ENCODE results near the gene RBM6.
"Not testable (repeated sequence)": the region's sequence is repeated elsewhere in the genome, so short reads cannot be mapped to it uniquely, and the experiment has no call there.

The RBM6 gene, protein sequence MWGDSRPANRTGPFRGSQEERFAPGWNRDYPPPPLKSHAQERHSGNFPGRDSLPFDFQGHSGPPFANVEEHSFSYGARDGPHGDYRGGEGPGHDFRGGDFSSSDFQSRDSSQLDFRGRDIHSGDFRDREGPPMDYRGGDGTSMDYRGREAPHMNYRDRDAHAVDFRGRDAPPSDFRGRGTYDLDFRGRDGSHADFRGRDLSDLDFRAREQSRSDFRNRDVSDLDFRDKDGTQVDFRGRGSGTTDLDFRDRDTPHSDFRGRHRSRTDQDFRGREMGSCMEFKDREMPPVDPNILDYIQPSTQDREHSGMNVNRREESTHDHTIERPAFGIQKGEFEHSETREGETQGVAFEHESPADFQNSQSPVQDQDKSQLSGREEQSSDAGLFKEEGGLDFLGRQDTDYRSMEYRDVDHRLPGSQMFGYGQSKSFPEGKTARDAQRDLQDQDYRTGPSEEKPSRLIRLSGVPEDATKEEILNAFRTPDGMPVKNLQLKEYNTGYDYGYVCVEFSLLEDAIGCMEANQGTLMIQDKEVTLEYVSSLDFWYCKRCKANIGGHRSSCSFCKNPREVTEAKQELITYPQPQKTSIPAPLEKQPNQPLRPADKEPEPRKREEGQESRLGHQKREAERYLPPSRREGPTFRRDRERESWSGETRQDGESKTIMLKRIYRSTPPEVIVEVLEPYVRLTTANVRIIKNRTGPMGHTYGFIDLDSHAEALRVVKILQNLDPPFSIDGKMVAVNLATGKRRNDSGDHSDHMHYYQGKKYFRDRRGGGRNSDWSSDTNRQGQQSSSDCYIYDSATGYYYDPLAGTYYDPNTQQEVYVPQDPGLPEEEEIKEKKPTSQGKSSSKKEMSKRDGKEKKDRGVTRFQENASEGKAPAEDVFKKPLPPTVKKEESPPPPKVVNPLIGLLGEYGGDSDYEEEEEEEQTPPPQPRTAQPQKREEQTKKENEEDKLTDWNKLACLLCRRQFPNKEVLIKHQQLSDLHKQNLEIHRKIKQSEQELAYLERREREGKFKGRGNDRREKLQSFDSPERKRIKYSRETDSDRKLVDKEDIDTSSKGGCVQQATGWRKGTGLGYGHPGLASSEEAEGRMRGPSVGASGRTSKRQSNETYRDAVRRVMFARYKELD

GRCh38 chr3:49939858-49940666, at the start of gene RBM6:
TSS of gene RBM6 (plus strand) at chr3:49940150. CDS start at chr3:49962642, 22,492 bp downstream.
- DNase-seq = peak; percentile 51

DNA sequence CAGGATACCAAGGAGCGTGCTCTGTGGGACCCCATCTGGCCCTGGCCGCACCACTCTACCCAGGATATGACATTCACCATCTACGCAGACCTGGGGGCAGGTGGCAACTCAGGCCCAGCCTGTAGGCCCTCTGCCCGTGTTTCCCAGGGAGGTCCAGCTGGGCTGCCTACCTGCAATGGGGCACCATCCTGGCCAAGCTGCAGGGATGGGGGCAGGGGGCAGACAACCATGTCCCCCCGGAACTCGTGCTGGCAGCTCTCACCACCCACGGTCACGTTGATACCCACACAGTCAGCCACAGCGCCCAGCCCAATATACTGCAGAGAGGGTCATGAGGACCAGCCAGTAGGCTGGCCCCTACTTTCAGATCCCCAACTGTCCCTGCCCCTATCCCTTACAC, 44.2 kb upstream of the RBM6 start:
- DNase-seq = no peak

DNA sequence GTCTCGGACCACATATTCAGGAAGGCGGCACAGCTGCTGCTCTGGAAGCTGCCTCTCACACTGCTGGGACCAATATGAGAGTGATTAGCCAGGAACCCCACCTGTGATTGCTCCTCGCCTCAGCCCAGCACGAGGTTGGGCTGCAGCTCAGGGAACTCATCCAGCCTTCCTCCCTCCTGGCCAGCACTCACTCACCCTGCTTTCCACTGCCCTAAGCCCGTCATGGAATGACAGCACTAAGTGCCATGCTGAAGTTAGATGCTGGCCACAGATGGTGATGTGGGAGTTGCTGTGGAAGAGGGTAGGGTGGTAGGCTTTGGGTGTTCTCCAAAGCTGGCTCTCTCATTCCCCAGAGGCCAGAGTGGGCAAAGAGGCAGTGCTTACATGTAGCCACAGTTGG, 43.6 kb upstream of the RBM6 start:
- DNase-seq = no peak

- no peak for DNase-seq
Observed at GRCh38 chr3:49898991-49899390, 41.0 kb upstream of the RBM6 start.

DNA sequence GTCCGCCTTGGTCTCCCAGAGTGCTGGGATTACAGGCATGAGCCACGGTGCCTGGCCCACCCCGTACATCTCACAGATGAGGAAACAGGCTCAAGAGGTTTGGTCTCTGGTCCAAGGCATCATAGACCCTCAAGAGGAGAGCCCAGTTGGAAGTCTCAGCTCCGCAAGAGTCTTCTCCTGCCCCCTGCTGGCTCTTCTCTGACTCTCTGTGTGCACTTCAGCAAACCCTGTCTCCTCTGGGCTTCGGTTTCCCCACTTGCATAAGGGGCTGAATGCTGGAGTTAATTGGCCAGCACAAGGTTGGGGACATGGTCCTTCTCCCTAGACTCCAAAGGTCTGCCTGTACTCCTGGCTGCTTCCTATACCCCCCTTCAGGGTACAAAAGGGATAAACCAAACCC, 40.1 kb upstream of the RBM6 start:
- no peak for DNase-seq

DNA sequence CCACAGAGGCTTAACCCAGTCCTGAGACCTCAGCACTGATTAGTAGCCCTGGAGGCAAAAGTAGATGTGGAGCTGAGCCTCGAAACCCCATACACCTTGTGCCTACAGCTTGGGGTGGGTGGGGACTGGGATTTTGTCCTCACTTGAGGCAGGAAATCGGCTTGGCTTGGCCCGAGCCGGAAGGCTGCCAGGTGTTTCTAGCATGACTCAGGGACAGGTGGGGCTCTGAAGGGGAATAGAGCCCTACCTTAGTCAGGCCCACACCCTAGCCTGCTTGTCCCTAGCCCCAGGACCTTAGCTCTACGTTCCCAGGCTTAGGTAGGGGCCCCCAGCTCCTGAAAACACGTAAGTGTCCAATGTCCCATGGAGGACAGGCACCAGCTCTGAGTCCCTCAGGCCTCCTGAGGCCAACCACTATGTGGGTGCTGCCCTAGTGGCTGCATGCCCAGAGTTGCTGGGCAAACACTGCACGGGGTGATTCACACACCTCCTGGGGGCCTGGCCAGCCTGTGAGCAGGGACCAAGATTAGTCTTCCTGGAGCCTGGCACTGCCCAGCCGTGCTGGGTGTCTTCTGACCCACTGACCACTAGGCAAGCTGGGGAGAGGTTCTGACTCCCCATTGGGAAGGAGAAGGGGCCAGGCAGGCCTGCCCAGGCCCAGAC, 39.3 kb upstream of the RBM6 start:
- no peak for DNase-seq

DNA sequence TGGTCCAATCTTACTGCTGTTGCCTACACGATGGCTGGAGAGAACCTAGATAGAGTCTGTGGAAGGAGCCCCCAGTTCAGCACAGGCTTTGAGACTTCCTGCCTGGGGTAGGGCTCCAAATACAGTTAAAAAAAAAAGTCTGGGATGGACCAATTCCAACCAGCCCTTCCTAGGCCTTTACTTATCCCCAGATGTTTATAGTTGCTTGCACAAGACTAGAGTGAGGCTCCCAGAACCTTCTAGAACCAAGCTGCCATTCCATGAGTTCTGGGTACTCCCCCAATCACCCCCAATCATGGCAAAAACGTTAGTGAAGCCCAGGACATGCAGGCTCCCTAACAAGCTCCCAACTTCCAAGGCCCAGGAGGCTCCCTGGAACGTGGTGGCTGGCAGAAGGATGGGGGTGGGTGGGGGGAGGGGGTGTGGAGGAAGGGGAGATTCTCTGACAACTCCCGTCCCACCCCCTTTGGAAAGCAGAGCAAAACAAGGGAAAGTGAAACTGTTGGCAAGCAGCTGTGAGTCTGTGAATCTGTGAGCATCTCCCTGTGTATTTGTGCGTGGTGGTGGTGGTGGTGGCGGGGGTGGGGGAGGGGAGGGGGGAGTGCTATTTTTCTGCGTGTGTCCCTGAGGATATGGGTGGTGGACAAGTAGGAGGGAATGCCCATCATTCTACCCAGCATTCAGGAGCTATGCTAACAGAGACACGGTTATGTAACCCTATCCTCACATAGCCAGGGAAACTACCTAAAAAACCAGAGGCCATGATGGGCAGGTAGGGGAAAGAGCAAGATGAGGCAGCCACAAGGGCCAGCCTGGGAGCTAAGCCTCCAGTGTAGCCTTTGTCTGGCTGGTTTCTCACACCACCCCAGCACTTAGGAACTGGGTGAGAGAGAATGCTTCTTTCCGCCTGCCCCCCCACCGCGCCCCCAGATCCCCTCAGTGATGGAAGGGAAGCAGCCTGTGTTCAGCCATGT, 38.3 kb upstream of the RBM6 start:
- no peak for DNase-seq

DNA sequence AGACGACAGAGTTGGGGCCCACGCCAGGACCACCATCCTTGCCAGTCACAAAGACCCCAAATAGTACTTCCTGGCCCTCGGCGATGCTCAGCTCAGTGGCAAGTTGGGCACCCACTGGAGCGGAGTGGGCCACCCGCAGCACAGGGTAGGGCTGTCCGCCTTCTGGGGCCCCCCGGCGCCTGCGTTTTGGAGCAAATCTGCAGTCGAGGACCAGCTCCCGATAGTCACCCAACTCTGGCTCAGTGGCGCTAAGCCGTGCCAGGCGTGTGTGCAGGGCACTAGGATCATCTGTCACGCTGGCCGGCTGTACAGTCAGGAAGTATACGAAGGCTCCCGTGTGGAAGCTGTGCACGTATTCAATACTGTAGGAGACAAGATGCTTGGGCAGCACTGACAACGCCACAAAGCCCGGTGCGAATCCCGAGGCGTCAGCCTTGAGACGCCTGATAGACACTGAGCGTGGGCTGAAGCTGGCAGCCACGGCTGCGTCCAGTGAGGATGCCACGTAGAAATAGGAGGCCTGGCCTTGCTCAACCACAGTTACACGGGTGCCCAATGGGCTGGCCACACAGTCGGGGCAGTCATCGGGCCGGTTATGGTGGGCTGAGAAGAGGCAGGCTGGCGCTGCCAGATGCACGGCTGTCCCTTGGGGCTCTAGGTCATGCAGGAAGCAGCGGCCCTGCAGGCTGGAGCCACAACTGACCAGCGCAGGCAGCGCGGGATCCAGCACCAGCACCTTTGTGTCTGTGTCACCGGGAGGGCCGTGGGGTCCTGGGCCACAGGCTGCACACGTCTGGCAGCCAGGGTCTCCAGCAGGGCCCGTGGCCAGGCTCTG, 37.2 kb upstream of the RBM6 start:
- no peak for DNase-seq

DNA sequence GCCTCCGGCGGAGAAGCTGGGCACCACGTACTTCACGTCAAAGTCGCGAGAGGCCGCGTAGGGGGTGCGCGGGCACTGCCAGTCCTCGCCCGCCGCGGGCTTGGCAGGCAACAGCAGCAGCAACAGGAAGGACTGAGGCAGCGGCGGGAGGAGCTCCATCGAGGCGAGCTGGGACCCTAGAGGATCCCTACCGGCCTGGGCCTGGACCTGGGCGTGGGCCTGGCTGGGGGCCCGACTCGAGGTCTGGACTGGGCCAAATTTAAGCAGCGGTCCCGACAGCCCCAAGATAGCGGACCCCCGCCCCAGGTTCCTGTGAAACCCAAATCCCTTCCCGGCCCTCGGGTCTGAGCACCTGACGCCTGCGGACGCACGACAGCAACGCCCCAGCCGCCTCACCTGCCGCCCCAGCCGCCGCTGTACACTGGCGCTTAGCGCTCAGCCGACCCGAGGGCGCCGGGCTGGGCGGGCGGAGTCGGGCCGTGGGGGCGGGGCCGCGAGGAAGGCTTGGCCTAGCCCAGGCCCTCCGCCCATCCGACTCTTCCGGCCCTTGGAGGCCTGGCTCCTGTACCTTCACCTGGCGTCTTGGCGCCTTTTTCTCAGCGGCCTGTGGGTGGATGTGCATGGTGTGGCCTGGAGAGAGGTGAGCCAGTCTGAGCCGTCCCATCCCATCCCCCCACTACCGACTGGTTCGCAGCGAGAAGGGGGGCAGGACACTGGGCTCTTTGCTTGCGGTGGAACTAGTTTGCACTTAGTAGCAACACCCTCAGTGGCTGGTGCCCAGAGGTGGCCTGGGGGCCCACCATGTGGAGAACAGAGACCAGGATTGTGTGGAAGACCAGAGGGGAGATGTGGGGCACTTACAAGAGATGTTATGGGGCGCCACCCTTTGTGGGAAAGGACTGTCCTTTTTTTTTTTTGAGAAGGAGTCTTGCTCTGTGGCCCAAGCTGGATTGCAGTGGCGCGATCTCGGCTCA, 36.2 kb upstream of the RBM6 start, which contains the start of gene MST1R:
Gene MST1R (minus strand): TSS at position 423 of the 974 bp plus-strand sequence. CDS start 264 bp downstream, at position 159.
- peak; percentile 67 for DNase-seq

GRCh38 chr3:49904448-49904847, 35.5 kb upstream of the RBM6 start:
- not testable (repeated sequence) for DNase-seq

DNA sequence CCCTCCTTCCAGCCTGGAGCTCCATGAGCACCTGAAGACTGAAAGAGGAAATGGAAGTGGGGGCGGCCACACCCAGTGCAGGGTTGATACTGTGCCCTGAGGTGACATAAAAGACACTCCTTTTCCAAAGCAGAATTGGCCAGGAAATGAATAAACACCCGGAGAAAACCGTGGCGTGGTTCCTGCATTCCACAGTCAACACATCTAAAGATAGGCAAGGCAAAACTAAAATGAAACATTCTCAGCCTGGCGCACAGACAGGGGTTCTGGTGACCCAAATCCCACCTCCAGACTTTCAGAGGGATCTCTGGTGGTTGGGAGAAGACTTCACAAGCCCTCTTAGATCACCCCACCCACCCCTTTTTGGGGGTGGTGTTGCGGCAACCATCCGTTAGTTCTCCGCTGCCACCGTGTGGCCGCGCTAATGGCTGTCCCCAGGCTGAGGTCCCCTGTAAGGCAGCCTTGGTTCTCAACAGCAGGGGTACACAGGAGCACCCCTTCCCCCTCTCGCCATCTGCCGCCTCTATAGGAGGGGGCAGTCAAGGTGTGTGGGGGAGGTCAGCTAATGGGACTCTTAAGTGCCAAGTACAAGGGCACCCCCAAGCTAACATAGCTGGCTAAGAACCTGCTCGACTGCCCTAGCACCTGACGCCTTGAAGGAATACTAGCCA, 33.7 kb upstream of the RBM6 start:
- DNase-seq = no peak

- DNase-seq = no peak
Observed at GRCh38 chr3:49908373-49909199, 31.4 kb upstream of the RBM6 start.

DNA sequence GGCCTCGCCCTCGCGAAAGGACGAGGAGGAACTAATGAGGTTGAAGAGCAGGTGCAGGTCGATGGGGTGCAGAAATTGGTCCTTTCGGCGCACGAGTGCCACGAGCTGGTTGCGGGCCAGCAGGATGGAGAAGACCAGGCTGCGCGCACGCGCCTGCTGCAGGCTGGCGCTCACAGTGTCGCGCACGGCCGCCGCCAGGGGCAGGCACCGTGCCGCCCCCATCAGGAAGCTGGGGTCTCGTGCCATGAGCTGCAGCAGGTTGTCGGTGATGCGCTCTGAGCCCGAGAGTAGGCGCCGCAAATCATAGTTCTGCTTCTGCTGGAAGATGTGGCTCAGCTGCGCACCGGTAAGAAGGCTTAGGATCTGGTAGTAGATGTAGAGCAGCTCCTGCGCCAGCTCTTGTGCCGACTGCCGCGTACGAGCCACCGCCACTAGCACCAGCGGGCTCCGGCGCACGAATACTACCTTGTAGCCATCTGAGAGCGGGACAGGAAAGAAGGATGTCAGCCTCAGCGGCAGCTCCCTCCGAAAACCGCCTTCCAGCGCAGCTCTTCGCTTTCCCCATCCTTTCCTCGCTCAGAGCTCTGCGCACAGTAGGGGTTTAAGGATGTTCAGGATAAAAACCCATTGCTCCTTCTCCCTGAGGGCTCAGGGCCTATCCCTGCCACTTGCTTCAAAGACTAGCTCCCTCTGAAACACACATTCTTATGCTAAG, 29.4 kb upstream of the RBM6 start:
- no peak for DNase-seq

- DNase-seq = no peak
Observed at GRCh38 chr3:49911124-49911420, 28.9 kb upstream of the RBM6 start.

DNA sequence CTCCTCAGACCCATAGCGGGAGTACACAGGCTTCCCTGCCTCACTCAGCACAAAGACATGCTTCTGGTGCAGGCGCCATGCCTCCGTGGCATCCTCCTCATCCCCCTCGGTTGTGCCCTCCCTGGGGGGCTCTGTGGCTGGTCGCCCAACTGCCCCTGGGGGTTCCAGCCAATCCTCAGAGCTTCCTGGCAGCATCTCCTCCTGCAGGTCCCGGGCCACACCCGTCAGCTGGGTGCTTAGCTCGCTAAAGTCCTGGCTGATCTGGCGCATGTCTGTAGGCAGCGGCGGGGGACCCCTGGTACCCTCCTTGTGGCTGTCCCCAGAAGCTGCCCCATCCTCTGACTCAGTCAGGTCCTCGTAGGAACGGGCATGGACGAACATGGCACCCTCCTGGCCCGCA, 28.3 kb upstream of the RBM6 start:
- no peak for DNase-seq

DNA sequence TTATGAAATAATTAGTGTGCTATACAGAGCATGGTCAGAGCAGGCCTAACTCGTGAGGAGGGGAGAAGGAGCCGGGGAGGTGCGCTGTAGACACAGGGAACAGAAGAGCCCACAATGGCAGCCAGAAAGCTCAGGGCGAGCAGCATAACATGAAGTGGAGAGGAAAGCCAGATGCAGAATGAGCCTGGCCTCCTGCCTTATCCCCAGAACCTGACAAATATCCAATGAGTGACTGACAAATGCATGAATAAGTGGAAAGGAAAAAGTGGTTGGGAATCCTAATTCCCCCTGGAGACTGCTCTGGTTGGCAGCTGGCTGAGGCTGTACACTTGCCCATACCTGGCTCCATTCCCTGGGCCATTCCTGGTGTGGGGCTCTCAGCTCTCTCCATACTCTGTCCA, 27.1 kb upstream of the RBM6 start:
- DNase-seq = no peak
